Naive B cell (primary cell): ENCODE data around the gene ATF7IP. TPM values are rescaled to one million over a fixed set of nuclear protein-coding genes. Genes with fewer than 3 reads are reported as not detected.

Experiments used
- ATAC-seq, 2 donors: fragments of 150-1000 bp; cut with Tn5 transposase; 2 replicates each; pipeline ENCODE4 v1.10.0; 2021; ENCODE audit warnings: low read depth in 2 of 2, mild to moderate bottlenecking in 2 of 2, moderate library complexity in 2 of 2
- DNase-seq: peaks from one replicate; pipeline ENCODE4 v3.0.0; 2022
- H3K27ac Mint-ChIP-seq, 6 donors: one replicate each; pipeline ENCODE4 v1.8.0; 2020 to 2022; ENCODE audit warnings: mild to moderate bottlenecking in 6 of 6, mixed read lengths in 6 of 6, moderate library complexity in 5 of 6, inconsistent platforms in 2 of 6
- H3K27me3 Mint-ChIP-seq, 3 donors: one replicate each; pipeline ENCODE4 v1.8.0; 2021 to 2022; ENCODE audit warnings: mixed read lengths in 3 of 3, mild to moderate bottlenecking in 1 of 3
- H3K36me3 Mint-ChIP-seq, 2 donors: one replicate each; pipeline ENCODE4 v1.8.0; 2020 to 2022; ENCODE audit warnings: mixed read lengths in 2 of 2, inconsistent platforms in 1 of 2, mild to moderate bottlenecking in 1 of 2
- H3K4me1 Mint-ChIP-seq, 3 donors: one replicate each; pipeline ENCODE4 v1.8.0; 2020 to 2022; ENCODE audit warnings: mixed read lengths in 3 of 3, inconsistent platforms in 1 of 3, mild to moderate bottlenecking in 1 of 3, moderate library complexity in 1 of 3
- H3K4me3 Mint-ChIP-seq, 8 donors: one replicate each; pipeline ENCODE4 v1.8.0; 2020 to 2022; ENCODE audit warnings: mild to moderate bottlenecking in 8 of 8, mixed read lengths in 8 of 8, moderate library complexity in 8 of 8, inconsistent platforms in 2 of 8
- H3K9me3 Mint-ChIP-seq, 7 donors: one replicate each; pipeline ENCODE4 v1.8.0; 2020 to 2022; ENCODE audit warnings: mixed read lengths in 7 of 7, mild to moderate bottlenecking in 5 of 7, inconsistent platforms in 2 of 7, moderate library complexity in 1 of 7
- polyA plus RNA-seq, 6 donors: library from polyadenylated mRNA; unstranded; fragments of 300-500 nt; fragmentation: Illumina TruSeq; gene quantifications; one replicate each; pipeline ENCODE4 v1.2.3, GENCODE V29; 2021; ENCODE audit warnings: low read depth in 6 of 6

ATF7IP gene
- polyA plus RNA-seq, 6 donors from 2014 or later: 192 to 410 (median 247) TPM

DNA sequence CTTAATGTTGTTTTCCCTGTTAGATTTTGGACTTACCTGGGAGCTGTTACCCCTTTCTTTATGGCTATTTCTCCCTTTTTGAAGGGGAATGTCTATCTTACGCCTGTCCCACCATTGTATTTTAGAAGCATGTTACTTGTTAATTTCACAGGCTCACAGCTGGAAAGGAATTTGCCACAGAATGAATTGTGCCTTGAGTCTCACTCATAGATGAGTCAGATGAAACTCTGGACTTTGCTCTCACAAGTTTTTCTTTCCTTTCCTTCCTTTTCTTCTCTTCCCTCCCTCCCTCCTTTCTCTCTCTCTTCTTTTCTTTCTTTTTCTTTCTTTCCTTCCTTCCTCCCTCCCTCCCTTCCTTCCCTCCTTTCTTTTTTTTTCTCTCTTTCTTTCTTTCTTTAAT lies 9.3 kb upstream of the ATF7IP start:
- DNase-seq (no peak), ATAC-seq (no peak)
- H3K27ac Mint-ChIP-seq: no peak overlapping the region
- no peaks in the 10 kb centered on the region for H3K27me3 Mint-ChIP-seq
- peaks cover 8 to 42% (median 23%) of the 10 kb centered on the region in 7 donors for H3K9me3 Mint-ChIP-seq
- peaks cover 12 to 17% of the 10 kb centered on the region in 2 donors for H3K36me3 Mint-ChIP-seq
- H3K4me3 Mint-ChIP-seq: peak overlapping the region in 1 of 8 donors; percentile 15
- H3K4me1 Mint-ChIP-seq: peaks cover 3 to 11% (median 4%) of the 10 kb centered on the region in 3 donors

DNA sequence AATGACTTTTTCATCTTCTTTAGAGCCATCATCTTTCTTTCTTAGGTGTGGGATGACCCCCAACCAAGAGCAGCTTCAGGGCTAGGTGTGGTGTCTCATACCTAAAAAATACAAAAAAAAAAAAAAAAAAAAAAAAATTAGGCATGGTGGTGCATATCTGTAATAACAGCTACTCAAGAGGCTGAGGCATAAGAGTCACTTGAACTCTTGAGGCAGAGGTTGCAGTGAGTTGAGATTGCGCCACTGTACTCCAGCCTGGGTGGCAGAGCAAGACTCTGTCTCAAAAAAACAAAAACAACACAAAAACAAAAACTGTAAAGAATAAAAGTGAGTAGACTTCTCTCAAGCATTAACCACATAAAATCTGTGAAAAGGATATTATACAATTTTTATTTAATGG lies 8.0 kb upstream of the ATF7IP start:
- Mint-ChIP-seq H3K27me3 (no peaks in the 10 kb centered on the region), H3K36me3 (peaks cover 16 to 17% of the 10 kb centered on the region in 2 donors), H3K4me1 (peaks cover 8 to 24% (median 12%) of the 10 kb centered on the region in 3 donors), H3K27ac (peak overlapping the region in 1 of 6 donors; percentile 21), H3K4me3 (no peak overlapping the region), H3K9me3 (peaks cover 10 to 35% (median 24%) of the 10 kb centered on the region in 7 donors)
- no peak for ATAC-seq
- DNase-seq: no peak

DNA sequence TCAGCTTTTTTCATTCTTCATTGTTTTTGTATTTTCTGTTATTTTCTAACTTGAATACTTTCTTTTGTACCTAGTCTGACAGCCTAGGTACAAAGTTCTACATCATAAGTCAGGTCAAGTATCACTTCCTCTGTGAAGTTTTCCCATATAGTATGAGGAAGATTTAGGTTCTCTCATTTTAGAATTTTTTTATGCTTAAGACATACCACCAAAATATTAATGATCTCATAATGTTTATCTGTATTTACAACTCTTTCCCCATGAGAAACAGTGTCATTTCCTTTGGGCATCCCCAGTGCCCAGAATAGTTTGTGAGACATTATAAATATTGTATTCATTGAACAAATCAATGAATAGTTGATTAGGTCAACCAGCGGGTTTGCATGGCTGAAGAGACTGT lies 3.1 kb upstream of the ATF7IP start:
- Mint-ChIP-seq H3K4me1 (peaks cover 24 to 42% (median 37%) of the 10 kb centered on the region in 3 donors), H3K27ac (peak overlapping the region; percentile 96 to 100 (median 100)), H3K27me3 (no peaks in the 10 kb centered on the region), H3K9me3 (peaks cover 0 to 43% (median 23%) of the 10 kb centered on the region in 7 donors), H3K36me3 (peaks cover 20 to 23% of the 10 kb centered on the region in 2 donors), H3K4me3 (peak overlapping the region; percentile 37 to 88 (median 64))
- ATAC-seq (peak; percentile 44 to 48), DNase-seq (peak; percentile 83)

DNA sequence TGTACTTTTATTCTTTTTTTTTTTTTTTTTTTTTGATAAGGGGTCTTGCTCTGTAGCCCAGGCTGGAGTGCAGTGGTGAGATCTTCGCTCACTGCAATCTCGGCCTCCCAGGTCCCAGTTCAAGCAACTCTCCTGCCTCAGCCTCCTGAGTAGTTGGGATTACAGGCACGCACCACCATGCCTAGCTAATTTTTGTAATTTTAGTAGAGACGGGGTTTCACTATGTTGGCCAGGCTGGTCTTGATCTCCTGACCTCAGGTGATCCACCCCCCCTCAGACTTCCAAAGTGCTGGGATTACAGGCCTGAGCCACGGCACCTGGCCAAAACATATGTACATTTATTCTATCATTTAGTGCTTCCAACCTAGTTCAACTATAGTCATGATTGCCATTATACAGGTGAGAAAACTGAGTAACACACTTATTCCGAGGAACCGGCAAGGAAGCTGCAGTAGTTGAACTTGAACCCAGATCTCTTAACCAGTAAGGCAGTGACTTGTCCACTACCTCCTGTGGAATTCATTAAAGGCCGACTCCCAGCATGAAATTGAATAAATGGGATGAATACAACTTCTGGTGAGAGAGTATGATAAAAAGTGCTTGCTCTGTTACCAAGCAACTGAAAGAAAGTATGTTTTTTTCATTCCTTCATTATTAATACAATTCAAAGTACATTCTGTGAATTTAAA lies 755 bp upstream of the ATF7IP start:
- H3K27me3 Mint-ChIP-seq: no peaks in the 10 kb centered on the region
- DNase-seq: no peak
- H3K4me1 Mint-ChIP-seq: peaks cover 26 to 46% (median 46%) of the 10 kb centered on the region in 3 donors
- ATAC-seq: no peak
- H3K36me3 Mint-ChIP-seq: peaks cover 22 to 23% of the 10 kb centered on the region in 2 donors
- peak overlapping the region; percentile 74 to 98 (median 92) for H3K4me3 Mint-ChIP-seq
- peak overlapping the region; percentile 86 to 98 (median 94) for H3K27ac Mint-ChIP-seq
- peaks cover 0 to 43% (median 23%) of the 10 kb centered on the region in 7 donors for H3K9me3 Mint-ChIP-seq

DNA sequence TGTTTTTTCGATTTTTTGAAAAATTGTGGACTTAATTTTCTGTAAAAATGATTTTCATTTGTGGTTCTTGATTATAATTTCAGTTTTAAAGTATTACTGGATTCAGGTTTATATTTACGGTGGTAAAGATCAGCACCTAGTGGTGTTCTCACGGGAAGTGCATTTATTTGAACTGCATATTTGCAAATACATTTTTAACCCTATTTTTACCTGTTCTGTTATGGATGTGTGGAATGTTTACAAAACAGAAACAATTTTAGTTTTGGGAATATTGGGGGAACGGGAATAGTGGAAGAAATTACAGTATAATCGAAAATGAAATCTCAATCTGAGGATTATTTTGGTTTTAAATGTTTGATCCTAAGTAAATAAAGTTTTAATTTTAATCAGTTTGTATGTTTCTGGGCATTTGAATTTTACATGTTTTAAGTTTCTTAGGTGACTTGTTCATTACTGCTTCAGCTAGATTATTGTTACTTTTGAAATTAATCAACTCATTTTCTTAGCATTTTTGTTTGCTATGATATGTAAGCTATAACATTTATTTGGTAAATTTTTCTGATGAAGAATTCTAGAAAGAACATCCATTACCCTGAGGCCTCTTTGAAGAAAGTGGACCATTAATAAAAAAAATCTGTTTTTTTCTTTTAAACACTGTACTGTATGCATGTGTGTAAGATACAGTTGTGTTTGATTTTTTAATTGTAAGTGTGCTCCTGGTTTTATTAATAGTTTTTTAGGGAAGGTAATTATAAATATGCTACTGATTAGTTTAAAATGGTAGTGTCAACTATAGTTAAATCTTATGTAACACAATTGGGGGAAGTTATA lies 942 bp downstream of the ATF7IP start:
- Mint-ChIP-seq H3K9me3 (peaks cover 0 to 45% (median 29%) of the 10 kb centered on the region in 7 donors), H3K27ac (peak overlapping the region; percentile 86 to 98 (median 94)), H3K27me3 (no peaks in the 10 kb centered on the region), H3K4me3 (peak overlapping the region; percentile 74 to 98 (median 92)), H3K4me1 (peaks cover 27 to 43% (median 40%) of the 10 kb centered on the region in 3 donors), H3K36me3 (peaks cover 23 to 32% of the 10 kb centered on the region in 2 donors)
- DNase-seq (no peak), ATAC-seq (no peak)

DNA sequence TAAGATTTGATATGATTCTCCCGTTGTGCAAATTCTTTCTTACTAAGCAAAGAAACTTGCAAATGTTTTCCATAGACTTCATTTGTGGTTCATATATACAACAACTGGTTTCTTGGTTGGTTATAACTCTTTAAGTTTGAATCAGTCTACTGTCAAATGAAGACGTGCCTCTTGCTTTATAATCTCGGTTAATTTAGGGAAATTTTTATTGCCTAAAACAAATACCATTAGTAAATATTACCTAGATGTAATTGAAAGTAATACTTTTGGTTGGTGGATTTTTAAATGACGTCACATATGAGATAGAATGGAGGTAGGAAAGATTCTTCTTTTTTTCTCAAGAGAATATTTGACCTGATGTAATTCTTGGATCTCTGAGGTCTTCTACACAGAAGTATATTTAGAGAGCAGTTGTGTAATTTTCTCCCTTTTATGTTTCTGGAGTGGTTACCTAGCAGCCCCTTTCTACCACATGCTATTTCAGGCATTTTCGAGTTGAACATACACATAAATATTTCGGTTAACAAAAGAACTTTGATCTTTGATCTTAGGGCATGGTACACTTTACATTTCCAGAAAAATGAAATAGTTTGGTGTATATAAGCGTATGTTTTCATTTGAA lies 1.7 kb downstream of the ATF7IP start:
- ATAC-seq (peak; percentile 25 to 26), DNase-seq (peak; percentile 44)
- peaks cover 0 to 47% (median 29%) of the 10 kb centered on the region in 7 donors for H3K9me3 Mint-ChIP-seq
- H3K36me3 Mint-ChIP-seq: peaks cover 22 to 34% of the 10 kb centered on the region in 2 donors
- H3K4me1 Mint-ChIP-seq: peaks cover 28 to 40% (median 40%) of the 10 kb centered on the region in 3 donors
- H3K27ac Mint-ChIP-seq: peak overlapping the region; percentile 86 to 98 (median 94)
- peak overlapping the region; percentile 74 to 98 (median 92) for H3K4me3 Mint-ChIP-seq
- no peaks in the 10 kb centered on the region for H3K27me3 Mint-ChIP-seq

DNA sequence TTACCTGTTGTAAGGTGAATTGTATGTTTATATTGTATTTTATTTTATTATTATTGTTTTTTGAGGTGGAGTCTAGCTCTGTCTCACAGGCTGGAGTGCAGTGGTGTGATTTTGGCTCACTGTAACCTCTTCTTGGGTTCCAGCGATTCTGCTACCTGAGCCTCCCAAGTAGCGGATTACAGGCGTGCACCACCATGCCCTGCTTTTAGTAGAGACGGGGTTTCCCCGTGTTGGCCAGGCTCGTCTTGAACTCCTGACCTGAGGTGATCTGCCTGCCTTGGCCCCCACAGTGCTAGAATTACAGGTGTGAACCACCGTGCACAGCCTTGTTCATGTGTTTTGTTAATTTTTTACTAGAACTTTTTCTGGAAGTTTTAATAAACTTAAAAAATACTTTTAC lies 3.8 kb downstream of the ATF7IP start:
- ATAC-seq (no peak), DNase-seq (no peak)
- H3K27ac Mint-ChIP-seq: peak overlapping the region in 5 of 6 donors; percentile 36 to 84 (median 75)

DNA sequence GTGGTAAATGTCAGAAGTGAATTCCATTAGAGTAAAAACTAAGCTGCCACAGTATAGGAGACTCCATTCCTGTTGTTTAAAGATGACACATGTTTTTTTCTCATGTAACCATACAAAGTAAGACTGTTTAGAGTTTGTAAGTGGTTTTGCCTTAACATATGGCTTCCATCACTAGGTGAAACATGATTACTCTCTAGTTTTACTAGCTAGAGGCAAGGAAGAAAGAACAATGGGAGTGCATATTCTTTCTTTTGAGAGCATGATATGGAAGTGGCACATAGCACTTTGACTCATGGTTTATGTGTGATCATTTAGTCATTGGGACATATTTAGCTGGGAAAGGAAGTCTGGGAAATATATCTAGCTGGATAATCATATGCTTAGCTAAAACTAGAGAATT lies 7.7 kb downstream of the ATF7IP start:
- DNase-seq (no peak), ATAC-seq (no peak)
- Mint-ChIP-seq H3K27me3 (no peaks in the 10 kb centered on the region), H3K4me1 (peaks cover 18 to 53% (median 34%) of the 10 kb centered on the region in 3 donors), H3K27ac (peak overlapping the region in 5 of 6 donors; percentile 3 to 84 (median 50)), H3K36me3 (peaks cover 9 to 47% of the 10 kb centered on the region in 2 donors), H3K4me3 (peak overlapping the region in 5 of 8 donors; percentile 17 to 63 (median 33)), H3K9me3 (peaks cover 0 to 48% (median 17%) of the 10 kb centered on the region in 7 donors)

More for the DNA sequence above, 3.8 kb downstream of the ATF7IP start:
- no peaks in the 10 kb centered on the region for H3K27me3 Mint-ChIP-seq
- peaks cover 0 to 49% (median 22%) of the 10 kb centered on the region in 7 donors for H3K9me3 Mint-ChIP-seq
- peaks cover 25 to 42% of the 10 kb centered on the region in 2 donors for H3K36me3 Mint-ChIP-seq
- H3K4me1 Mint-ChIP-seq: peaks cover 33 to 50% (median 47%) of the 10 kb centered on the region in 3 donors
- H3K4me3 Mint-ChIP-seq: peak overlapping the region in 6 of 8 donors; percentile 37 to 84 (median 70)

DNA sequence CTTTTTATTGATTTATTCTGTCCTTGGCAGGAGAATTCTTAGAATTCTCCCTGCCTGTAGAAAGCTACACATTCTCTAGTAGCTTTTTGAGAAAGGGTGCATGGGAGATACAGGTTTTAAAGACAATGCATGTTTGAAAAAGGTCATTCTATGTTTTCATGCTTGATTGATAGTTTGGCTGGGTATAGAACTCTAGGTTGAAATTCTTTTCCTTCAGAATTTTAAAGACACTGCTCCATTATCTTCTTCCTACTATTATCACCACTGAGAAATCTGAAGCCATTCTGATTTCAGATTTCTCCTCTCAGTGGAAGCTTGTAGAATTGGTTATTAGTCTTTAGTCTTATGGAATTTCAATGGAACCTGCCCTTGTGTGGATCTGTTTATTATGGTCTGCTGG lies 14.0 kb downstream of the ATF7IP start:
- Mint-ChIP-seq H3K4me3 (peak overlapping the region in 2 of 8 donors; percentile 30 to 39), H3K36me3 (peaks cover 33 to 46% of the 10 kb centered on the region in 2 donors), H3K27me3 (no peaks in the 10 kb centered on the region), H3K27ac (peak overlapping the region in 2 of 6 donors; percentile 70 to 80), H3K9me3 (peaks cover 4 to 66% (median 43%) of the 10 kb centered on the region in 7 donors), H3K4me1 (peaks cover 27 to 45% (median 34%) of the 10 kb centered on the region in 3 donors)
- no peak for DNase-seq
- no peak for ATAC-seq

DNA sequence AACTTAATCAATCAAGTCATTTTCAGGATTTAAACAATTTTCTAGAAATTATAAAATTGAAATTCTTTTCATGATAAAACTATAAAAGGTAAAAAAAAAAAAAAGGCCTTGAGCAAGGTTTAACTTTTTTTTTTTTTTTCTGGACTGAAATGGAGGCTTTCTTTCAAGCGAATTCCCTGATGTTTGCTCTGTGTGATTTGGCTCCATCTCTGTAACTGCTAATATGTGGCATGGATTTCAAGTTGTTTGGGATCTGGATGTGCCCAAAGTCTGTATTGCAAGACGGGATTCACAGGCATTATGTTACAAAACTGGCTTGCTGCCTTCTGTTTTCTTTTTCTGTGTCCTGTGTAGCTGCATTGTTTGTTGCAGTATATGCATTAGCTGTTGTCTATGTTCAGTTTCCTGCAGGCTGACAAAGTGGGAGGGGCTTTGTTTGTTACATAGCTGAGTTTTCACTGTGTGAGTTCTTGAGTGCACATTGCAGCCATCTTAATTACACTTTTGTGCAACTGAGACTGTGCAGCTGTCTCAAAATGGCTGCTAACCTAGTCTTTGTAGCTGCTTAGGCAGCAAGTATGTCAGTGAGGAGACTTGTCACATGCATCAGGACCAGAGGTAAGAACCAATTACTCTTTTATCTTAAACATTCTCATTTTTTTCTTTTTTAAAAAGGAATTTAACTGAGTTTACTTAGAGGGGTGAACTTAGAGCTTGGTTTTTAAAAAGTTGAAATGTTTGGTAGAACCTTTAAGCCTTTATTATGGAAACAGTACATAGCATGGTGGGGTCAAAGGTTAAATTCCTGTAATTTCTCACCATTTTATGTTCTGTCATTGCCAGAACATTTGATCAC lies 19.5 kb downstream of the ATF7IP start:
- ATAC-seq: peak; percentile 87 to 88
- peak overlapping the region; percentile 15 to 80 (median 34) for H3K4me3 Mint-ChIP-seq
- peak overlapping the region in 5 of 6 donors; percentile 30 to 84 (median 51) for H3K27ac Mint-ChIP-seq
- DNase-seq: peak; percentile 20
- no peaks in the 10 kb centered on the region for H3K27me3 Mint-ChIP-seq
- H3K36me3 Mint-ChIP-seq: peaks cover 18 to 29% of the 10 kb centered on the region in 2 donors
- peaks cover 29 to 65% (median 48%) of the 10 kb centered on the region in 3 donors for H3K4me1 Mint-ChIP-seq
- peaks cover 0 to 28% (median 16%) of the 10 kb centered on the region in 7 donors for H3K9me3 Mint-ChIP-seq

DNA sequence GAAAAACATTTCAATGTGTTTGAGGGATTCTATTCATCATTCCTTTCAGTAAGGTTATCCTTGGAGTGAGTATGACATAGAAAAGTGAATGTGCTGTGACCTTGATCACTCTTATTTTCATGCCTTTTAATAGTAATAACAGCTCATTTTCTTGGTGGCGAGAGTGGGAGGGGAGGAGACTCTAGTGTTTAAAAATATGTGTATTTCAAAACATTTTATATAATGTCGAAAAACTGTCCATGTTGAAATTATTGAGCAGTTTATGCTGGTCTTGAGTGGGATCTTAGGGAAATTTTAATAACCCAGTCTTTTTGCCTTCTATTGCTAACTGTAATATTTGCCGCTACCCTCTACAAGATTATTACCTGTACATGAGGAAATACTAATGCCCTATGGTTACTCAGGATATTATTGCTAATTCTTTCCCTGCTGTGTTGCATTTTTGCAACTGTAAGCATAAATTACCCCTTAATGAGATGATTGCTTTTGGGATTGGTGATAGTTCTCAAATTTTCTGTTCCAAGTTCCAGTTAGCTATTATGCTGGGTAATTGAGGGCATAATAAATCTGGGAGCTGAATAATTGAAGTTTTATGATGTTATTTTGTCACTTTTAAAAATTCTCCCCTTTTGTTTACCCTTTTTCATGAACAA lies 21.9 kb downstream of the ATF7IP start:
- Mint-ChIP-seq H3K27ac (peak overlapping the region in 4 of 6 donors; percentile 12 to 86 (median 64)), H3K36me3 (peaks cover 0 to 25% of the 10 kb centered on the region in 2 donors), H3K9me3 (peaks cover 0 to 11% (median 4%) of the 10 kb centered on the region in 7 donors), H3K27me3 (no peaks in the 10 kb centered on the region), H3K4me1 (peaks cover 33 to 76% (median 58%) of the 10 kb centered on the region in 3 donors), H3K4me3 (peak overlapping the region in 4 of 8 donors; percentile 13 to 50 (median 44))
- DNase-seq (no peak), ATAC-seq (no peak)
